Fibroblast of skin of right biceps (primary cell): Measurements from ENCODE around the gene HAAO.

Experiments
- DNase-seq: peaks from one replicate; pipeline ENCODE4 v3.0.0-alpha.2; 2013

The HAAO gene

GRCh38 chr2:42792087-42792582 lies 248 bp downstream of the HAAO start:
- no peak for DNase-seq

GRCh38 chr2:42791606-42792005 lies 777 bp downstream of the HAAO start:
- no peak for DNase-seq

GRCh38 chr2:42789751-42790150 lies 2.6 kb downstream of the HAAO start:
- DNase-seq, result no peak

GRCh38 chr2:42788882-42789281 lies 3.5 kb downstream of the HAAO start:
- DNase-seq, result no peak

- no peak for DNase-seq
Observed at GRCh38 chr2:42788478-42788793, 3.9 kb downstream of the HAAO start.

GRCh38 chr2:42787788-42788477 lies 4.5 kb downstream of the HAAO start:
- no peak for DNase-seq

- no peak for DNase-seq
Observed at GRCh38 chr2:42787424-42787787, 5.0 kb downstream of the HAAO start.

GRCh38 chr2:42786561-42787345 lies 5.6 kb downstream of the HAAO start:
- DNase-seq, result no peak

GRCh38 chr2:42784204-42784880 lies 8.0 kb downstream of the HAAO start:
- no peak for DNase-seq

- DNase-seq, result no peak
Observed at GRCh38 chr2:42783511-42783910, 8.9 kb downstream of the HAAO start.

- no peak for DNase-seq
Observed at GRCh38 chr2:42781181-42781580, 11.2 kb downstream of the HAAO start.

- no peak for DNase-seq
Observed at GRCh38 chr2:42777883-42778805, 14.2 kb downstream of the HAAO start.

GRCh38 chr2:42775810-42776209 lies 16.6 kb downstream of the HAAO start:
- no peak for DNase-seq

- no peak for DNase-seq
Observed at GRCh38 chr2:42775186-42775585, 17.2 kb downstream of the HAAO start.

- no peak for DNase-seq
Observed at GRCh38 chr2:42771546-42772153, 20.7 kb downstream of the HAAO start.

GRCh38 chr2:42770288-42771131 lies 21.9 kb downstream of the HAAO start:
- peak; percentile 37 for DNase-seq

GRCh38 chr2:42769583-42770287 lies 22.6 kb downstream of the HAAO start:
- no peak for DNase-seq

- DNase-seq, result no peak
Observed at GRCh38 chr2:42768706-42769256, 23.6 kb downstream of the HAAO start.

- no peak for DNase-seq
Observed at GRCh38 chr2:42767899-42768705, 24.3 kb downstream of the HAAO start.
